Ishikawa (cell line): ENCODE results near the gene NUAK1.

ENCODE experiments used
- CEBPB ChIP-seq: IDR thresholded peaks from 2 replicates; pipeline ENCODE4 v1.6.1; 2012
- CREB1 ChIP-seq: IDR thresholded peaks from 2 replicates; pipeline ENCODE4 v1.6.1; 2012; ENCODE audit warnings: low read depth
- EGR1 ChIP-seq: IDR thresholded peaks from 2 replicates; pipeline ENCODE4 v1.6.1; 2012
- EP300 ChIP-seq: IDR thresholded peaks from 2 replicates; pipeline ENCODE4 v1.6.1; 2012; ENCODE audit warnings: borderline replicate concordance
- FOXM1 ChIP-seq: IDR thresholded peaks from 2 replicates; pipeline ENCODE4 v1.6.1; 2012; ENCODE audit warnings: low read depth, borderline replicate concordance
- MAX ChIP-seq: IDR thresholded peaks from 2 replicates; pipeline ENCODE4 v1.6.1; 2012
- NFIC ChIP-seq: IDR thresholded peaks from 2 replicates; pipeline ENCODE4 v1.6.1; 2012
- RAD21 ChIP-seq: IDR thresholded peaks from 2 replicates; pipeline ENCODE4 v1.6.1; 2012; ENCODE audit warnings: low read depth
- REST ChIP-seq: IDR thresholded peaks from 2 replicates; pipeline ENCODE4 v1.6.1; 2012; ENCODE audit warnings: low read depth, mild to moderate bottlenecking
- TAF1 ChIP-seq: IDR thresholded peaks from 2 replicates; pipeline ENCODE4 v1.6.1; 2012; ENCODE audit warnings: low read depth, mild to moderate bottlenecking
- TCF12 ChIP-seq: IDR thresholded peaks from 2 replicates; pipeline ENCODE4 v1.6.1; 2012; ENCODE audit warnings: low read depth
- TEAD4 ChIP-seq: IDR thresholded peaks from 2 replicates; pipeline ENCODE4 v1.6.1; 2012
- USF1 ChIP-seq: IDR thresholded peaks from 2 replicates; pipeline ENCODE4 v1.6.1; 2012
- YY1 ChIP-seq: IDR thresholded peaks from 2 replicates; pipeline ENCODE4 v1.6.1; 2012; ENCODE audit warnings: low read depth
- ZBTB7A ChIP-seq: IDR thresholded peaks from 2 replicates; pipeline ENCODE4 v1.6.1; 2012; ENCODE audit warnings: low read depth

The NUAK1 gene

GRCh38 chr12:106023039-106023438 lies 115.7 kb downstream of the NUAK1 start:
- TF ChIP-seq EGR1 = no peak
- no peak for TF ChIP-seq RAD21
- TF ChIP-seq YY1 = no peak
- TF ChIP-seq TEAD4 = no peak
- TF ChIP-seq USF1 = no peak
- no peak for TF ChIP-seq CEBPB
- TF ChIP-seq ZBTB7A = no peak
- no peak for TF ChIP-seq REST
- TF ChIP-seq TAF1 = no peak
- no peak for TF ChIP-seq MAX
- no peak for TF ChIP-seq TCF12

- no peak for TF ChIP-seq NFIC
- no peak for TF ChIP-seq CREB1
- TF ChIP-seq CEBPB = no peak
- no peak for TF ChIP-seq YY1
- no peak for TF ChIP-seq TAF1
- no peak for TF ChIP-seq EP300
- TF ChIP-seq FOXM1 = no peak
- no peak for TF ChIP-seq MAX
- no peak for TF ChIP-seq USF1
- TF ChIP-seq RAD21 = no peak
- TF ChIP-seq TCF12 = no peak
- no peak for TF ChIP-seq ZBTB7A
- no peak for TF ChIP-seq TEAD4
- no peak for TF ChIP-seq EGR1
- no peak for TF ChIP-seq REST
These were observed 116.2 kb downstream of the NUAK1 start for GRCh38 chr12:106022568-106023012.

GRCh38 chr12:106021516-106021915 lies 117.2 kb downstream of the NUAK1 start:
- TF ChIP-seq TCF12 = no peak
- no peak for TF ChIP-seq RAD21
- TF ChIP-seq CREB1 = no peak
- TF ChIP-seq MAX = no peak
- TF ChIP-seq TAF1 = no peak
- TF ChIP-seq TEAD4 = no peak
- no peak for TF ChIP-seq CEBPB
- TF ChIP-seq YY1 = no peak
- TF ChIP-seq USF1 = no peak
- TF ChIP-seq ZBTB7A = no peak
- no peak for TF ChIP-seq EP300
- no peak for TF ChIP-seq EGR1
- no peak for TF ChIP-seq NFIC

- TF ChIP-seq USF1 (no peak), REST (no peak), TCF12 (no peak), CEBPB (no peak), TAF1 (no peak), EP300 (no peak), FOXM1 (no peak), NFIC (no peak), RAD21 (no peak), MAX (no peak), CREB1 (no peak), ZBTB7A (no peak)
These were observed 118.0 kb downstream of the NUAK1 start for GRCh38 chr12:106020736-106021135.
